ENCODE data around the gene FRS2. TPM values are rescaled to one million over a fixed set of nuclear protein-coding genes. Genes with fewer than 3 reads are reported as not detected.
A peak's percentile ranks its signal among the peaks of the same experiment; 100 is the strongest.

FRS2 gene
- total RNA-seq, 4 donors from 2014 or later = 39.9 to 70.6 (median 59.1) TPM

- peak; percentile 100 for ATAC-seq
Measured at GRCh38 chr12:69534389-69534822, 64.2 kb downstream of the FRS2 start.

GRCh38 chr12:69540987-69541386 lies 70.8 kb downstream of the FRS2 start:
- Histone ChIP-seq H3K4me1 (no peaks in the 10 kb centered on the region), H3K27me3 (no peaks in the 10 kb centered on the region), H3K27ac (no peak overlapping the region), H3K4me3 (no peak overlapping the region), H3K36me3 (peaks cover 0 to 6% of the 10 kb centered on the region in 2 donors), H3K9me3 (peaks cover 0 to 9% (median 0%) of the 10 kb centered on the region in 3 donors)
- 72 to 73% methylated on average over 2 of the region's 2 CpGs for WGBS, 2 donors (ENCODE audit: low coverage in 1 of 2)
- no peak for TF ChIP-seq POLR2A (IDR thresholded peaks at IDR 0.05)
- no peak for TF ChIP-seq EP300 (IDR thresholded peaks at IDR 0.05)
- no peak for TF ChIP-seq POLR2AphosphoS5 (IDR thresholded peaks at IDR 0.05)
- TF ChIP-seq CTCF (IDR thresholded peaks at IDR 0.05) = no peak
- no peak for ATAC-seq

More at GRCh38 chr12:69534389-69534822, 64.2 kb downstream of the FRS2 start:
- Histone ChIP-seq H3K9me3 (no peaks in the 10 kb centered on the region), H3K4me3 (peak overlapping the region in 1 of 2 donors; percentile 3), H3K36me3 (peaks cover 0 to 3% of the 10 kb centered on the region in 2 donors), H3K27ac (peak overlapping the region; percentile 72 to 81 (median 75)), H3K4me1 (peaks cover 0 to 32% (median 14%) of the 10 kb centered on the region in 3 donors), H3K27me3 (no peaks in the 10 kb centered on the region)
- TF ChIP-seq CTCF (IDR thresholded peaks at IDR 0.05) (no peak), POLR2A (IDR thresholded peaks at IDR 0.05) (no peak), POLR2AphosphoS5 (IDR thresholded peaks at IDR 0.05) (peak; percentile 78), EP300 (IDR thresholded peaks at IDR 0.05) (no peak)
- WGBS, 2 donors (ENCODE audit: low coverage in 1 of 2) = 9 to 10% methylated on average over 3 of the region's 3 CpGs

GRCh38 chr12:69544087-69544486 lies 73.9 kb downstream of the FRS2 start:
- no peak overlapping the region for H3K27ac ChIP-seq
- ATAC-seq = no peak
- WGBS, 2 donors (ENCODE audit: low coverage in 1 of 2) = 100% methylated on average over 1 of the region's 1 CpG

GRCh38 chr12:69545081-69545480 lies 74.9 kb downstream of the FRS2 start:
- H3K4me1 ChIP-seq = no peaks in the 10 kb centered on the region
- no peaks in the 10 kb centered on the region for H3K27me3 ChIP-seq
- no peak overlapping the region for H3K4me3 ChIP-seq
- ATAC-seq = no peak
- H3K36me3 ChIP-seq = peaks cover 0 to 6% of the 10 kb centered on the region in 2 donors
- TF ChIP-seq CTCF (IDR thresholded peaks at IDR 0.05) = no peak
- no peak for TF ChIP-seq EP300 (IDR thresholded peaks at IDR 0.05)
- TF ChIP-seq POLR2AphosphoS5 (IDR thresholded peaks at IDR 0.05) = no peak
- no peak for TF ChIP-seq POLR2A (IDR thresholded peaks at IDR 0.05)
- WGBS, 2 donors (ENCODE audit: low coverage in 1 of 2) = 93% methylated on average over 1 of the region's 1 CpG; no CpG with 5 or more reads in 1 of the 2 donors
- peaks cover 0 to 9% (median 0%) of the 10 kb centered on the region in 3 donors for H3K9me3 ChIP-seq
- no peak overlapping the region for H3K27ac ChIP-seq

More at GRCh38 chr12:69544087-69544486, 73.9 kb downstream of the FRS2 start:
- H3K4me1 ChIP-seq = no peaks in the 10 kb centered on the region
- no peak overlapping the region for H3K4me3 ChIP-seq
- TF ChIP-seq EP300 (IDR thresholded peaks at IDR 0.05) = no peak
- TF ChIP-seq POLR2A (IDR thresholded peaks at IDR 0.05) = no peak
- no peak for TF ChIP-seq POLR2AphosphoS5 (IDR thresholded peaks at IDR 0.05)
- no peak for TF ChIP-seq CTCF (IDR thresholded peaks at IDR 0.05)
- no peaks in the 10 kb centered on the region for H3K27me3 ChIP-seq
- H3K9me3 ChIP-seq = peaks cover 0 to 9% (median 0%) of the 10 kb centered on the region in 3 donors
- peaks cover 0 to 6% of the 10 kb centered on the region in 2 donors for H3K36me3 ChIP-seq

Measured in gastroesophageal sphincter (tissue), 4 donors.